NCI-H1105 treated with DMSO at 0.1 percent for 48 hours (cell line): Measurements from ENCODE around the gene C5.
A peak's percentile ranks its signal among the peaks of the same experiment; 100 is the strongest.
"Not testable (repeated sequence)": the region's sequence is repeated elsewhere in the genome, so short reads cannot be mapped to it uniquely, and the experiment has no call there.

Source experiments
- DNase-seq: peaks from one replicate; lab custom pipeline; 2025; lab: John Stamatoyannopoulos, UW

C5 gene

GRCh38 chr9:120979797-120980196 is 70.3 kb downstream of the C5 start:
- DNase-seq = no peak

GRCh38 chr9:120978987-120979386 is 71.1 kb downstream of the C5 start:
- DNase-seq = no peak

DNA sequence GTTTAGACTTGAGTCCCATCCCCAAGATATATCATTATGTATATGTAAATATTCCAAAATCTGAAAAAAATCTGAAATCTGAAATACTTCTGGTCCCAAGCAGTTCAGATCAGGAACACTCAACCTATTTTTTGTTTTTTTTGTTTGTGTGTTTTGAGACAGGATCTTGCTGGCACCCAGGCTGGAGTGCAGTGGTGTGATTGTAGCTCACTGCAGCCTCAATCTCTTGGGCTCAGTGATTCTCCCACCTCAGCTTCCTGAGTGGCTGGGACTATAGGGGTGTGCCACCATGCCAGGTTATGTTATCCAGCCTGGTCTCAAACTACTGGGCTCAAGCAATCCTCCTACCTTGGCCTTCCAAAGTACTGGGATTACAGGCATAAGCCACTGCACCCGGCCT is 72.8 kb downstream of the C5 start:
- DNase-seq = no peak

- no peak for DNase-seq
Observed at GRCh38 chr9:120974921-120975320, 75.2 kb downstream of the C5 start.

GRCh38 chr9:120974181-120974580 is 75.9 kb downstream of the C5 start:
- DNase-seq = no peak

DNA sequence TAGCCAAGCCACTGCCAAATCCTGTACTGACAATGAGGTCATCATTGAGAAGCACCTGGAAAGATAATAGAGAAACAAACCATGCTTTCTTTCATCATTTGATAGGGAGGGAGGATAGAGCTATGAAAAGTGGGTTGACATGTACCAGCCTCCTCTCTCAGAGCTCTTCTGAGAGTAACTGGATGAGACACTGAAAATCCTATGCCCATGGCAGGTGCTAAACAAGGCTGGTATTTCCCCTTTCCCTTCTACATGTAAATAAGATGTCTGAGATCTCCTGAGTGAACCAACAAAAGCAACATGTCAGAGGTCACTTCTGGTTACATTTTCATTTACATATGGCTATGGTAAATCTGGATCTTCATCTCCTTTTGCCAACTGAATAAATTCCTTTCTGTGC is 78.1 kb downstream of the C5 start:
- DNase-seq = no peak

GRCh38 chr9:120971471-120971870 is 78.6 kb downstream of the C5 start:
- not testable (repeated sequence) for DNase-seq

GRCh38 chr9:120970244-120970643 is 79.8 kb downstream of the C5 start:
- DNase-seq = no peak

DNA sequence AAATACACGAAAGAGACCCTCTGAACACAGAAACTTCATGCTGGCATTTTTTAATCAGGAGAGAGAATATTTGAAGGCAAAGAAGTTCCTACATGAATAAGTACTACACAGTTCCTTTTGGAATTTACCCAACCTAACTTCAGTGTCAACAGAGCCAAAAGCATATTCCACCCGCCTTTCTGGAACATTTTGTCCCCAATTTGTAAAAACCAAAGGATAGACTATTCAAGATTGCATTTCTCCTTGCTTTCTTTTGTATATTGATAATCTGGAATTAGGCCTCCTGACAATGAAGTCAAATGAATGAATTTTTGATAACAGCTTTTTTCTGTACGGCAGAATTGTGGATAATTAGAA is 84.1 kb downstream of the C5 start:
- DNase-seq = no peak

- peak; percentile 90 for DNase-seq
Observed at GRCh38 chr9:120965344-120966012, 84.6 kb downstream of the C5 start.

- no peak for DNase-seq
Observed at GRCh38 chr9:120961936-120962335, 88.1 kb downstream of the C5 start.

GRCh38 chr9:120960001-120960400 is 90.1 kb downstream of the C5 start:
- DNase-seq = no peak

DNA sequence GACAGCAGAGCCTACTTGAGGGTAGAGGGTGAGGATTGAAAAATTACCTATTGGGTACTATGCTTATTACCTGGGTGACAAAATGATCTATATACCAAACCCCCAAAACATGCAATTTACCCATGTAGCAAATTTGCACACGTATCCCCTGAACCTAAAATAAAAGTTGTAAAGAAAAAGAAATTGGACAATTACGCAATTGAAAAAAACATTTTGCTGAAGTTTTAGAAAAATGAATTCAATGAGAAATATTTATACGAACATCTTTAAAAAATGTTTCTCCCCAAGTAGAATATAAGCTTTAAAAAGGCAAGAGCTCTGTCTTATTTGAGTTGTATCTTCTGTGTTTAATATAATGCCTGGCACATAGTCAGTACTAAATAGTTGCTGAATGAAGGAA is 93.2 kb downstream of the C5 start:
- no peak for DNase-seq

GRCh38 chr9:120951960-120952618 is 98.0 kb downstream of the C5 start:
- DNase-seq = no peak

DNA sequence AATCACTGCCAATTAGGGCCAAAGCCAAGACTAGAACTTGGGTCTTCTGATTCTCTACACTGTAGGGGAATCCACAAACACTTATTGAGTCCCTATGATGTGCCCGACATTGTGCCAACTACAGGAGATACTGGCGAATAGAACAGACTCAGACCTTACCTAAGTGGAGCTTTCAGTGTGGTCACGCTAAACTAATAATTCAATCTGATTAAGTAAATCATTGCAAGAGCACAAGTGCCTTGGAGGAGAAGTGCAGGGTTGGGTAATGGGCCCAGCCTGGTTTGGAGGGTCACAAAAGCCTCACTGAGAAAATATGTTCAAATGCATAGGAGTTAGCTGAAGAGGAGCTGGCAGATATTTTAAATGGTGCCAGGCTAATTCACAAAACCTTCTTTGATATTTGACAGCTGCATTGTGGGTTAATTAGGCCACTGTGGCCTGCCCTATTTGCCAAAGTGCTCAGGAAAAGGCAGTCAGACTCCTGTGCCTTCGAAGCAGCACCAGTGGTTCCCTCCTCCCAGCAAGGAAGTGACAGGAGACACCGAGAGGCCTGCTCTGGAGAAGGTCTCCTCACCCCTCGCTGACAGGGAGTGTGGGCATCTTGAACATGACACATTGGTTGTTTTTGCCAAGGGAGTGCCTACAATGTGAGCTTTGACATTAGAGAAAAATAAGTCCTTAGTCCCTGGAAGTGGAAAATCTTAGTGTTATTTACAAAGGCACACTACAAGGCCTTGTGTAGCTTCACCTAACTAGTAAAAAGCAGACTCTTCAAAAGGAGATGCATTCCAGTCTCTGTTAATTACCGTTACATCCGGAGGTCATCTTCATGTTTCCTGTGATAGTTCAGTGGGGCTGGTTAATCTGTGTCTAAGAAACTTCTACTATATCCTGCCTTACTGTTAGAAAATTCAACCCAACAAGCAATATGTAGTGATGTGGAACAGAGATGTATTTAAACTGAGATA is 99.4 kb downstream of the C5 start:
- no peak for DNase-seq

DNA sequence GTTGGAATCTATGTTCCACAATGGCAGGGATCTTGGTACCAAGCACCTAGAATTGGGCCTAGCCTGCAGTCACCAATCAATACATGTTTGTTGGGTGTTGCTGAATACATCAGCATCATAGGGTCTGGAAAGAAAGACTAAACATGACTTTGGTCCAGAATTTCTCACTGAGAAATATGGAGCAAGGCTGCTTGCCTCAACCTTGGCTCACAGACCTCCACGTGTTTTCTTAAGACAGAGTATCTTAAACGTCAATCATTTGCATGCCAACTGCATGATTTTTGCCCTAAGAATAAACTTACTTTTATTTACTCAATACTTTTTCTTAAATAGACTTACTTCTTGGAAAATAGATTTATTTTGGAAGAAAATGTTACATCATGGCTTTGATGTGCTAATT is 100.8 kb downstream of the C5 start:
- no peak for DNase-seq

DNA sequence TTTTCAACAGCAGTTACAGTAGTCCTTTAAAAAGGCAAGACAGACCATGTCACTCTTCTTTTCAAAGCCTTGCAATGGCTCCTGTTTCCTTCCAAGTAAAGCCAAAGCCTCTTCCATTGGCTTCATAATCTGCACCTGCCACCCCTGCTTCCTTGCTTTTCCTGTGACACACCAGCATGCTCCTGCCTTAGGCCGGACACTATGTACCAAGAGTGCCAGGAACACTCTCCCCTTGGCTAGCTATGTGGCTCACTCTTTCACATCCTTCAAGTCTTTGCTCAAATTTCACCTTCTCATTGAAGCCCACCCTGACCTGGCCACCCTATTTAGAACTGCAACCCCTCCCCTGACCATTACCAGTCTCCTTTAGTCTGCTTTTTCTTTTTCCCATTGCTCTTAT is 101.3 kb downstream of the C5 start:
- DNase-seq = no peak

DNA sequence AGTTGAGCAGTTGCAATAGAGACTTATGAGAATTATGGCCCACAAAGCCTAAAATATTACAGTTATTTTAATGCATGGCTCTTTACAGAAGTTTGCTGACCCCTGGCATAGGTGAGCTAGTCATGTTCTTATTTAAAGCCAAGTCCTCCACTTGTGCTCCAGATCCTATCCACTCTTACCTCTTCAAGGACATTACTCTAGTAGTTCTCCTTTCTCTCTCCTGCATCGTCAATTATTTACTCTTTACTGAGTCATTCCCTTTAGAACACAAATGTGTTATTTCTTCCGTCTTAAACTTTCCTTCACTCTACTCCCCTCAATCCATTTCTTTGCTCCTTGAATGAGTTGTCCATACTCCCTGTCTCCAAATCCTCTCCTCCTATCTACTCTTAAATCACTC is 102.9 kb downstream of the C5 start:
- no peak for DNase-seq

DNA sequence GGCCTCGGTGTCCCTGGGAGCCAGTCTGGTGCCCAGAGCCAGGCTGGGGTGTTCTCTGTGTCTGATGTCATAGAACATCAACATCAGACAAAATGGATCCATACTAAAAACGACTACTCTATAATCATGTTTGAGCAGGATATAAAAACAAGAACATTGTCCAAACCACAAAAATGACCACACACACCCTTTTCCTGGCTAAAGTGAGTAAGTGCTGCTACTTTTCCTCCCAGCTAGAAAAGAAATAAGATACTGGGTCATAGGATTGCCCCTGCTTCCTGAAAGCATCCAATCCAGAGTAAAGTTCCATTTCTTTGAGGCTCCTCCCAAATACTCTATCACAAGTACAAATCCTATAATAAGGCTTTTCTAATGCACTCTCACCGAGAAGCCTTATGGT is 103.8 kb downstream of the C5 start:
- DNase-seq = no peak

- no peak for DNase-seq
Observed at GRCh38 chr9:120944948-120945347, 105.1 kb downstream of the C5 start.

GRCh38 chr9:120944434-120944843 is 105.6 kb downstream of the C5 start:
- DNase-seq = no peak

GRCh38 chr9:120942186-120943001 is 107.7 kb downstream of the C5 start:
- no peak for DNase-seq
